22Rv1 (cell line): ENCODE measurements around the gene NR2F6.

Source experiments
- ZFX ChIP-seq: fragments of 450-650 bp; IDR thresholded peaks from 2 replicates; pipeline ENCODE4 v1.6.1; 2017; ENCODE audit warnings: antibody characterized with exemption, borderline replicate concordance
- TF ChIP-seq, protein P1 (sequence below): fragments of 450-650 bp; IDR thresholded peaks from 2 replicates; pipeline ENCODE4 v1.5.1; 2017; ENCODE audit warnings: mild to moderate bottlenecking

DNA sequence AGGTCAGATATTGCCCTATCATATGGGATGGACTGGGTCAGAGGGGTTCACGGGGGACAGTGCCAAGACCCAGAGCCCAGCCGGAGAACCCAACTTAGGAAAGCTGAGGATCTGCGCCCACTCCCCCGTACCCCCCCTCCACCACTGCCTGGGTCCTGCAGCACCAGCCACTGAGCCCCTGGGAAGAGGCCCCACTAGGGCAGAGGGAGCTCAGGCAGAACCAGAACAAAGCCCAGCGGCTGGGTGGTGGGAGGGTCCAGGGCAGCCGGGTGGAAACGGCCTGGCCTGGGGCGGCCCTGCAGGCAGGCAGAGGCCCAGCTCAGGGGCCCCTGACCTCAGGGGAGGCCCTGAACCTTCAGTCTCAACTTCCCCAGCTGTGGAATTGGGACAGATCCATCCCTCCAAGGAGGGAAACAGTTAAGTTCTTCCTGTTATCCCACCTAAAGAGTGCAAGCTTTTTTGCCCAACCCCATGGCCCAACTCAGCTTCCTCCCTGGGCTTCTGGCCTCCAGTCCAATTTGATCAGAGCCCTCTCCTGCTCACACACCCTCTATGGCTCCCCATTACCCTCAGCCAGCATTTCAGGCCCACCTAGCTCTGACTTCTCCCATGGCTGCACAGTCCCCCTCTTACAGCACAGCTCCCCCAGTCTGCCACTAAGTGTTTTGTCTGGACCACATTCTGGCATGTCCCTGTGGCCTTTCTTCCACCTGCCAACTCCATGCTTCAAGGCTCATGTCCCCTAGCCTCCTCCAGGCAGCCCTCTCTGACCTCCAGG is 3.1 kb downstream of the NR2F6 start:
- TF ChIP-seq, protein P1, sequence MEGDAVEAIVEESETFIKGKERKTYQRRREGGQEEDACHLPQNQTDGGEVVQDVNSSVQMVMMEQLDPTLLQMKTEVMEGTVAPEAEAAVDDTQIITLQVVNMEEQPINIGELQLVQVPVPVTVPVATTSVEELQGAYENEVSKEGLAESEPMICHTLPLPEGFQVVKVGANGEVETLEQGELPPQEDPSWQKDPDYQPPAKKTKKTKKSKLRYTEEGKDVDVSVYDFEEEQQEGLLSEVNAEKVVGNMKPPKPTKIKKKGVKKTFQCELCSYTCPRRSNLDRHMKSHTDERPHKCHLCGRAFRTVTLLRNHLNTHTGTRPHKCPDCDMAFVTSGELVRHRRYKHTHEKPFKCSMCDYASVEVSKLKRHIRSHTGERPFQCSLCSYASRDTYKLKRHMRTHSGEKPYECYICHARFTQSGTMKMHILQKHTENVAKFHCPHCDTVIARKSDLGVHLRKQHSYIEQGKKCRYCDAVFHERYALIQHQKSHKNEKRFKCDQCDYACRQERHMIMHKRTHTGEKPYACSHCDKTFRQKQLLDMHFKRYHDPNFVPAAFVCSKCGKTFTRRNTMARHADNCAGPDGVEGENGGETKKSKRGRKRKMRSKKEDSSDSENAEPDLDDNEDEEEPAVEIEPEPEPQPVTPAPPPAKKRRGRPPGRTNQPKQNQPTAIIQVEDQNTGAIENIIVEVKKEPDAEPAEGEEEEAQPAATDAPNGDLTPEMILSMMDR, result no peak
- TF ChIP-seq ZFX, result no peak
